HG02623 (cell line): ENCODE measurements around the gene PDZD8.
"Not testable (repeated sequence)": the region's sequence is repeated elsewhere in the genome, so short reads cannot be mapped to it uniquely, and the experiment has no call there.

Source experiments
- ATAC-seq: cut with Tn5 transposase; IDR thresholded peaks from one replicate; pipeline ENCODE4 v1.9.1; 2021; ENCODE audit warnings: moderate library complexity; ENCODE audit not compliant: unreplicated experiment

PDZD8 gene

GRCh38 chr10:117298219-117298618, 77.0 kb downstream of the PDZD8 start:
- ATAC-seq, result no peak

DNA sequence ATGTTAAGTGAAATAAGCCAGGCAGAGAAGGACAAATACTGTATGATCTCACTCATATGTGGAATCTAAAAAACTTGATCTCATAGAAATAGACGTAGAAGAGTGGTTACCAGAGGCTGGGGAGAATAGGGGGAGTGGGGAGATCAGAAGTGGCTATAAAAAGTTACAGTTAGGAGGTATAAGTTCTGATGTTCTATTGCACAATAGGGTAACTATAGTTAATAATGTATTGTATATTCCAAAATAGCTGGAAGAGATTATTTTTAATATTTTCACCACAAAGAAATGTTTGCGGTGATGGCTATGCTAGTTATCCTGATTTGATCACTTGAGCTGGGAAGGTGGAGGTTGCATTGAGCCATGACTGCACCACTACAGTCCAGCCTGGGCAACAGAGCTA, 80.5 kb downstream of the PDZD8 start:
- no peak for ATAC-seq

DNA sequence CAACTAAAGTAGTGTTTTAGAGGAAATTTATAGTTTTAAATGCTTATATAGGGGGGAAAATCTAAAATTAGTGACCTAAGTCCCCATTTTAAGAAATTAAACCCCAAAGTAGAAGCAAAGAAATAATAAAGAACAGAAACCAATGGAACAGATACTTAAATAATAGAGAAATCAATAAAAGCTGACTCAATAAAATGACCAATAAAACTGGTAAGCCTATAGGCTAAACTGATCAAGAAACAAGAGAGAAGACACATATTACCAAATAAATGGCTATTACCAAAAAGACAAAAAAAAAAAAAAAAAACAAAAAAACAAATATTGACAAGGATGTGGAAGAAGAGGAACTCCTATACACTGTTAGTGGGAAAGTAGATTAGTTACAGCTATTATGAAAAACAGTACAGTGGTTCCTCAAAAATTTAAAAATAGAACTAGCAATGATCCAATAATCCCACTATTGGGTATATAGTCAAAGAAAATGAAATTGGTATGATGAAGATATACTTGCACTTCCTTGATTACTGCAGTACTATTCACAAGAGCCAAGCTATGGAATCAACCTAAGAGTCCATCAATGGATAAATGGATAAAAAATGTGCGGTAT, 81.1 kb downstream of the PDZD8 start:
- no peak for ATAC-seq

DNA sequence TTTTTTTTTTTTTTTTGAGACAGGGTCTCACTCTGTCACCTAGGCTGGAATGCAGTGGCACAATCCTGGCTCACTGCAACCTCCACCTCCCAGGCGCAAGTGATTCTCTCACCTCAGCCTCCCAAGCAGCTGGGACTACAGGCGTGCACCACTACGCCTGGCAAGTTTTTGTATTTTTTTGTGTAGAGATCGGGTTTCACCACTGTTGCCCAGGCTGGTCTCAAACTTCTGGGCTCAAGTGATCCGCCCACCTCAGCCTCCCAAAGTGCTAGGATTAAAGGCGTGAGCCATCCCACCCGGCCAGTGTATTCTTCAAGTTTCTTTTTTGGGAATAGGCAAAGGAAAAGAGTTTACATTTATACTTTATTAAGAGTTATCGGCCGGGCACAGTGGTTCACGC, 84.4 kb downstream of the PDZD8 start:
- ATAC-seq, result not testable (repeated sequence)

- ATAC-seq, result no peak
These were observed 90.3 kb downstream of the PDZD8 start for GRCh38 chr10:117284716-117285494.

GRCh38 chr10:117277675-117278074, 97.6 kb downstream of the PDZD8 start:
- no peak for ATAC-seq

- ATAC-seq, result no peak
These were observed 100.1 kb downstream of the PDZD8 start for GRCh38 chr10:117275121-117275520.

- no peak for ATAC-seq
These were observed 100.7 kb downstream of the PDZD8 start for GRCh38 chr10:117274509-117274908.

DNA sequence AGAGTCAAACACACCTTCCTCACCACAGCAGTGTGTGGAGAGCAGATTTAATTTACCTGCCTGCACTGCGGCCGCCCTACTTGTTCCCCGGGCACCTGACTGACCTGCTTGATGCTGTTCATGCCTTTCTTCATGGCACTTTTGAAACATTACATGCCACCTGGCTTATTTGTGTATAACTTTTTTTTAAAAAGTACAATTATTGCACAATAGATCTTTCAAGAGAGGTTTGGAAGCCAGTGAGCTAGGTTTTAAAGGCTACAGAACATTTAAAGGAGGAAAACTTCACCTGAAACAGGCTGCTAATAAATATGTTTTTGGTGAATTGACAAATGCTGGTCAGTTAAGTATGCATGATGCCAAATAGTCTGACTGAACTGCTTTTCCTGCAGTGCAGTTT, 101.3 kb downstream of the PDZD8 start:
- ATAC-seq, result no peak

DNA sequence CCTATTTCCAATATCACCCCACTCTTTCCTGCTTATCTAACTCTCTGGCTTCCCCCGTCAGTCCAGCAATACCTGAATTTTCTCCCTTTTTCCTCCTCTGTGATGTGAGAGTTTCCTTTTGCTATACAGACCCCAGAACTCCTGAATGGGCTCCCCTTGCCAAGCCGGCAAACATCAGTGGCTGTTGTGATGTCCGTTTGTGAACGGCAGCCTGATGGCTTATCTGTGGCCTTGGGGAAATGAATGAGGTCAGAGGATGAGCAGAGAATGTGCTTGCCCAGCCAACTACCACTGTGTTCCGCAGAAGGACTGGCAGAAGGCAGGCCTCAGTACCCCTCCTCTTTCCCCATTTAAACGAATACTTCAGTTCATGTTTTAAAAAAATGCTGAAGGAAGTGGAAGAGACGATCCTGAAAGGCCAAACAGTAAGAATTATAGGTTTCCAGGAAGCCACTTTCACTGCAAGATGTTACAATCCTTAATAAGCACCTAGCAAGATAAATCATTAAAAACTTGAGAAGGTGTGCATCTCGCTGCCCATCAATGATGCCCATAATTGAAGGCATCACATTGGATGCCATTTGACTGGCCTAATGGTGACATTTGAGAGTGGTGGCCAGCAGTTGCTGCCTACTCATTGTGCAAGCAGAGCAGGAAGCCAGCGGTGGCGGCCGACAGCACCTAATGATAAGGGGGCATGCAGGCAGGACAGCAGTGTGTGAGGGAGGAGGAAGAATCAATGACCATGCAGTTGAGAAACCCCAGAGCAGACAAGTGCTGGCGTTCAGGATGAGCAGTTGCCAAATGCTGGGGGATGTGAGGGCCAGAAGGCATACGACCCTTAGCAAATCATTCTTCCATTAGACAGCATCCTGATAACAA, 102.8 kb downstream of the PDZD8 start:
- ATAC-seq, result no peak

- ATAC-seq, result no peak
These were observed 103.8 kb downstream of the PDZD8 start for GRCh38 chr10:117271427-117271826.

- no peak for ATAC-seq
These were observed 106.3 kb downstream of the PDZD8 start for GRCh38 chr10:117268907-117269306.

- ATAC-seq, result no peak
These were observed 107.0 kb downstream of the PDZD8 start for GRCh38 chr10:117268258-117268657.

GRCh38 chr10:117266812-117267211, 108.4 kb downstream of the PDZD8 start:
- ATAC-seq, result no peak

DNA sequence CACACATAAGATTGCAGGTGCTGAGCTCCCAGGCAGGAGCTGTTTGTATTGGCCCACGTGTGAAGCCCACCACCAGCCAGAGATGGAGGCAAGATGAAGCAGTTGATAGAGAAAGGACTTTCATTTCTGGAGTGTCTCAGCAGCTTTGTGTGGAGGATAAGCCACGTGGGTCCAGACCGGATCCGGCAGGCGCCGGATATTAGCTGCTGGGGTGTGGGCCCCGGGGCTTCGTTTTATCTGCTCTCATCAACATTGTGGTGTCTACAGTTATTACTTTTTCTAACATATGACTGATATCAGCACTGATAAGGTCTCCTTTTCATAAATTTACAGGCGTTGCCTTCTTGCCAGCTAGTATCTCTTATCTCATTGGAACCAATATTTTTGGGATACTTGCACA, 108.8 kb downstream of the PDZD8 start:
- no peak for ATAC-seq

DNA sequence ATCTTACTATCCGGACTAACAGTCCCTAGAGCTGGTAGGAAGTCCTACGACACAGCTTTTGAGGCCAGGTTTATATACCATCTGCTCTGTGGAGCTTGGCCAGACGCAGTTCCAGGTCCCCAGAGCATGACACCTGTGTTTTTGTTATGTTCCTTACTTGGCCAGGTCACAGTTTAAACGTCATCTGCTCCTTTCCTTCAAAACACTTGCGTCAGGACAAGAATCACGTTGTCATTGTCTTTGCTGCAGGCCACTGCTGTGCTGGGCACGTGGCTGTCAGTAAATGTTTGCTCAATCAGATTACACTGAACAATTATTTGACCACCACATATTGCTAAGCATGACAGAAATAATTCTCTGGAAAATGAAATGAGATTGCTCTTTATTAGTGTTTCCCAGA, 110.5 kb downstream of the PDZD8 start:
- ATAC-seq, result no peak

DNA sequence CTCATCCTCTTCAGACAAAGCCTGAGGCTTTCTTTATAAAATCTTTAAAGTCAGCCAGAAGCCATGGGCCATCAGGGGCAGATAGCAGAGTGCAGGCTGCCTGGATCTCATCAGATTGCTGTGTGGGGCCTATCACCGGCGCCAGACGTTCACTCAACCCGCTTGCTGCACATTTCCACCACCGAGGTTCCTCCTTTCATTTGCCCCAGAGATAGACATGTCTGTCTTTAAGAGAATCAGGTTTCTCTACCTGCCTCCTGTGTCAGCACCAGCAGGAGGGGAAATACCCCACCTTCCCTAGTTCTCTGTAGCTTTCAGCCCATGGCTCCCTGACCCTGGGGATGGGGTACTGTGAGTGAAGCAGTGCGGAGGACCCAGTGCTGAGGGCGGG, 112.3 kb downstream of the PDZD8 start:
- ATAC-seq, result no peak

GRCh38 chr10:117262291-117262902, 112.8 kb downstream of the PDZD8 start:
- ATAC-seq, result no peak

GRCh38 chr10:117261501-117261900, 113.7 kb downstream of the PDZD8 start:
- no peak for ATAC-seq

DNA sequence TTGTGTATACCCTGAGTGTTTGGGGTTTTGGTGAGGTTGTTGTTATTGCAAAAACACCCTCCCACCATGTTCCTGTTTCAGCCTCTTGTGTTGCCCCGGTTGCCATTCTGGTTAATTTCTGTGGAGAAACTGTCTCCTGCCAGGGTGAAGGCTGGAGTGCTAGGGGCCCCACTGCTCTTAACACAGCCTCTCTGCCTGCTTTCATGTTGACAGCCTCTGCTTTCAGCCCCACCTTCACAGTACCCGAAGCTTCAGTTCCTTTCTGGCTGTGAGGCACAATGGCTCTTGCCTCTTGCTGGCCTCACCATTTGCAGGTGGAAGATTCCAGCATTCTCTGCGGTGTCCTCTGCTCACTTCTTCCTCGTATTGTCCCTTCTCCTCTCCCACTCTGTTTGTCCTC, 115.2 kb downstream of the PDZD8 start:
- ATAC-seq, result no peak

- ATAC-seq, result no peak
These were observed 116.0 kb downstream of the PDZD8 start for GRCh38 chr10:117259279-117259678.
